Measurements from ENCODE around the gene CERS1.

DNA sequence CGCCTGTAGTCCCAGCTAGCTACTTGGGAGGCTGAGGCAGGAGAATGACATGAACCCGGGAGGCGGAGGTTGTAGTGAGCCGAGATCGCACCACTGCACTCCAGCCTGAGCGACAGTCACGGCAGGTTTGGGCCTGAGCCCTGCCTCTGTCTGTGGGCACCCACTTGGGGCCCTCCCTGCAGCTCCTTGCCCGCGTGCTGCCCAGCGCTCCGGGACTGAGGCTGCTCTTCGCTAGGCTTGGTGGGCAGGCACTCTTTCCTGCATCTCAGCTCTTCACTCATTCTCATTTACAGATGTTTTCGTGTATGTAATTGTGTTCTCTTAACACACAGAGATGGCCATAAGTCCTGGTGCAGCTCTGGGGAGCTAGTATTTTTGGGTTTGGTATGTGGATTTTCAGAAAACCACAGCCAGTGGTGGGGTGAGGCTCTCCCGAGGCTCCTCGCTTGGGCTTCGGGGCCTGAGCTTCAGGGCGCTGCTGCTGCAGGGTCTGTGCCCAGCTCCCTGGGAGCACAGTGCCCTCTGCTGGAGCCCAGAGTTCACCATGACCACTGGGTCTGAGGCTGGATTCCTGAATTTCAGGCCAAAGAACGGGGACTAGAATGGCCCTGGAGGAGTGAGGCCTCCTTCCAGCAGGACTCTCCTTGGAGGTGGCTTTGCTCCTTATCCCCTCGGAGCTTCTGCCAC, 49.0 kb downstream of the CERS1 start:
- TF ChIP-seq EZH2 (IDR thresholded peaks at IDR 0.05; ENCODE audit: insufficient read depth, poor library complexity, severe bottlenecking) (no peak), EZH2phosphoT487 (IDR thresholded peaks at IDR 0.05; ENCODE audit: insufficient read depth, low read depth) (no peak)
